HG03045 (cell line): Measurements from ENCODE around the gene SPSB3.
"Not testable (repeated sequence)": the region's sequence is repeated elsewhere in the genome, so short reads cannot be mapped to it uniquely, and the experiment has no call there.

Experiments
- ATAC-seq: cut with Tn5 transposase; IDR thresholded peaks from one replicate; pipeline ENCODE4 v1.9.1; 2021; ENCODE audit warnings: mild to moderate bottlenecking, moderate library complexity; ENCODE audit not compliant: unreplicated experiment

Gene SPSB3

GRCh38 chr16:1817276-1817589 lies 34.9 kb upstream of the SPSB3 start:
- ATAC-seq, result no peak

DNA sequence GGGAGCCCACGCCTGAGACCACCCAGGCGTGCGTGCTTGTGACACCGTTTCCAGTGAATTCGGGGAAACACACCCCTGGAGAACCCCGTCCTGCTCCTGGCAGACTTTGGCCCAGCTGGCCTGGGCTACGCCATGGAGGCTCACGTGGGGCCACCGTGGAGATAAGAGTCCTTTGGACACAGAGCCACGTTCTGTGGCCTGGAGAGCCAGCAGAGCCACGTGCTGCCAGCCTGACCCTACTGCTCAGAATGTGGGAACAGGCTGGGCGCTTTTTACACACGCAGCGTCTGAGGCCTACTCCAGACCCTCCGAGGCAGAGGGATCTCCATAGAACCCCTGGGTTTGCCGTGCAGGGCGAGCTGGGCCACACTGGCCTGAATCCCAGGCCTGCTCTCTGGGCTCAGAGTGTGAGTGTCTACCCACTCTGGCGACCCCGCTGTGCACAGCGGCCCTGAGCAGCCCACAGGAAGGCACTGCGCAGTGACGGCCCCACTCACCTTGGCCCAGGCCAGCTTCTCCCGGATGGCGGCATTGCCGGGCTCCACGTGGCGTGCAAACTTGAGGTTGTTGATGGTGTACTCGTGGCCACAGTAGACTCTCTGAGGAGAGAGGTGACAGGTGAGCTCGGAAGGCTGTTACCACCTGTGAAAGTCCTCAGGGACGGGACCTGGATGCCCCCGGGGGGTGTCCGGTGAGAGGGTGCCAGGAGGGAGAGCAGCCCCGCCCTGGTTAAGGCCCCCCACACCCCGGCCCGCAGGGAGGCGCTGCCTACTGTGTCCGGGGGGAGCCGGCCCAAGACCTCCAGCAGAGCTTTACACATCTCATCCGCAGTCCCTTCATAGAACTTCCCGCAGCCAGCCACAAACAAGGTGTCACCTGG lies 34.3 kb upstream of the SPSB3 start:
- ATAC-seq, result no peak

DNA sequence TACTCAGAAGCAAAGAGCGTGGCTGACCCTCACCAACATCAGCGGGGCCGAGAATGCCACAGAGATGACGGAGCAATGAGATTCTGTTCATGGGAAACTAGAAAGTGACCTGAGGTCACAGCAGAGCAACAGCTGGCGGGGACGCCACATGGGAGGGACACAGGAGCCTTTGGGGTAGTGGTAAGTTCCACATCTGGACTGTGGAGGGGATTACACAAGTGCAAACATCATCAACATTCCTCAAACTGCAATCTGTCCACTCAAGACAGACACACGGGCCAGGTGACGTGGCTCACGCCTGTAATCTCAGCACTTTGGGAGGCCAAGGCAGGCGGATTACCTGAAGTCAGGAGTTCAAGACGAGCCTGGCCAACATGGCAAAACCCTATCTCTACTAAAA lies 33.1 kb upstream of the SPSB3 start:
- ATAC-seq, result no peak

DNA sequence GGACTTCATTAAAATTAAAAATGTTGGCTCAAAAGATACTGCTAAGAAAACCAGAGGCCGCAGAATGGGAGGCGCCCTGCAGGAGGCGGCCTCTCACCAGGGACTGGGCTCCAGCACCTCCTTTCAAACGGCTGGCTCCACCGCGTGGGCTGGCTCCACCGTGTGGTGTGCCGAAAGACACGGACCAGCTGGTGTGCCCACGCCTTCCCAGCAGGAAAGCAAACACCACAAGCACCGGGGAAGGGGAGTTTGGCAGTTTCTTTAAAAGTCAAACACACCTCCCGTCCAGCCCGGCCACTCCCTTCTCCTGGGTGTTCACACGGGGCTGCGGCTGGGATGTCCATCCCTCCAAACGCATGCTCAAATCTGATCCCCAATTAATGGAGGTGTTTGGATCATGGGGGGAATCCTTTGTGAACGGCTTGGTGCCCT lies 30.4 kb upstream of the SPSB3 start:
- no peak for ATAC-seq

GRCh38 chr16:1810536-1810935 lies 28.2 kb upstream of the SPSB3 start:
- no peak for ATAC-seq

DNA sequence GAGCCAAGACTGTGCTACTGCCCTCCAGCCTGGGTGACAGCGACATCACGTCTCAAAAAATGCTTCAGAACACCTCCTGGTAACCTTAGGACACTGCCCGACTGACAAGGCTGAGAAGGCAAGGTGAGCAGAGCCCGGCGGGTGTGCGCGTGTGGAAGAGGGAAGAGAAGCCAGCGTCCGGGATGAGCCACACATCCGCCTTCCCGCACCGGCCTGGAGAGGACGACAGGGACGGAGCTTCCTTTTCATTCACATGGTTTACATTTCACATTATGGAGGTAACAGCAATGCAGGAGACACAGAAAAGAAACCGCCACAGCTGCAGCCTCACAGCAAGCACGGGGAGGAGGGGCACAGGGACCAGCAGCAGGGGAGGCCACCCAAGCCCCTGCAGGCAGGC lies 27.7 kb upstream of the SPSB3 start:
- ATAC-seq, result no peak

DNA sequence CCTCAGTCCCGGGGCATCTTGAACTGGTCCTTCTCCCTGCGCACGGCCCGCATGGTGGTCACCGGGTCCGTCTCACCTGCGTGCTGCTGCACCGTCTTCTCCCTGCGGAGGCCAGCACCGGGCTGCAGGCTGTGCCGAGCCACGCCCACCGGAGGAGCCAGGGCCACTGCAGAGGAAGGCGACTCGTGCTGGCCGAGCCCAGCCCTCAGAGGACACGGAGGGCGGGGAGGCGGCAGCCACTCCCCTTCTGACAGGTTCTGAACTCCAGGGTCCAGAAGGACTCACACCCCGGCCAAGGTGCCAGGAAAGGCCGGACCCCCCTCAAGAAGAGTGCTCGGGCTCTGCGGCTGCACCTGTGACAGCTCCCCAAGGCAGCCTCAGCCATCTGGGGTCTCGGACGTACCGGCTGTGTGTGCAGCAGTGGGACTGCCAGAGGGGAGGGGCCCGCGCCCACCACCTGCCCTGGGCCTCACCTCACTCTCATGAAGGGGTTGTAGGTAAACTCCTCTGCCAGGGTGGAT lies 27.0 kb upstream of the SPSB3 start:
- no peak for ATAC-seq

DNA sequence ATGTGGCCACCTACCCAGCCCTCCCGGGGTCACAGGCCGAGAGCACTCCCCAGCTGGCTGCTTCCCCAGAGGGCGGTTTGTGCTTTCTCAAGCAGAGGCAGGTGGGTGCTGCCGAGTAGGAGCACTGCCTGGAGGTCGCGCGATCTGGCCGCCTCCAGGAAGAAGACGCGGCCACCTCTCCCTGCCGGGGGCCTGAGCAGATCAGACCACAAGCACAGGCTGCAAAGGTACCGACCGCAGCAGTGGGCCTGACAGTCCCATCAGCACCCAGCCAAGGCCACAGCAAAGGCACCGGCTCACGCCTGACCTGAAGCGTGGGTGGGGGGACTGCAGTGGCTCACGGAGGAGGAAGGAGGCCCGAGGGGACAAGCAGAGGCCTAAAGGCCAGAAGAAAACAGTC lies 26.3 kb upstream of the SPSB3 start:
- ATAC-seq, result no peak

- no peak for ATAC-seq
Observed at GRCh38 chr16:1807626-1808025, 25.3 kb upstream of the SPSB3 start.

- ATAC-seq, result no peak
Observed at GRCh38 chr16:1800701-1801100, 18.3 kb upstream of the SPSB3 start.

DNA sequence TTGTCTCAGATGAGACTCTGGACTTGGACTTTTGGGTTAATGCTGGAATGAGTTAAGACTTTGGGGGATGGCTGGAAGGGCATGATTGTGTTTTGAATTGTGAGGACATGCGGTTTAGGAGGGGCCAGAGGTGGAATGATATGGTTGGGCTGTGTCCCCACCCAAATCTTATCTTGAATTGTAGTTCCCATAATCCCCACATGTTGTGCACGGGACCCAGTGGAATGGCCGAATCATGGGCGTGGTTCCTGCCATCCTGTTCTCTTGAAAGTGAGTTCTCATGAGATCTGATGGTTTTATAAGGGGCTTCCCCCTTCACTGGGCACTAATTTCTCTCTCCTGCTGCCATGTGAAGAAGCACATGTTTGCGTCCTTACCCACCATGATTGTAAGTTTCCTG lies 16.9 kb upstream of the SPSB3 start:
- ATAC-seq, result not testable (repeated sequence)

DNA sequence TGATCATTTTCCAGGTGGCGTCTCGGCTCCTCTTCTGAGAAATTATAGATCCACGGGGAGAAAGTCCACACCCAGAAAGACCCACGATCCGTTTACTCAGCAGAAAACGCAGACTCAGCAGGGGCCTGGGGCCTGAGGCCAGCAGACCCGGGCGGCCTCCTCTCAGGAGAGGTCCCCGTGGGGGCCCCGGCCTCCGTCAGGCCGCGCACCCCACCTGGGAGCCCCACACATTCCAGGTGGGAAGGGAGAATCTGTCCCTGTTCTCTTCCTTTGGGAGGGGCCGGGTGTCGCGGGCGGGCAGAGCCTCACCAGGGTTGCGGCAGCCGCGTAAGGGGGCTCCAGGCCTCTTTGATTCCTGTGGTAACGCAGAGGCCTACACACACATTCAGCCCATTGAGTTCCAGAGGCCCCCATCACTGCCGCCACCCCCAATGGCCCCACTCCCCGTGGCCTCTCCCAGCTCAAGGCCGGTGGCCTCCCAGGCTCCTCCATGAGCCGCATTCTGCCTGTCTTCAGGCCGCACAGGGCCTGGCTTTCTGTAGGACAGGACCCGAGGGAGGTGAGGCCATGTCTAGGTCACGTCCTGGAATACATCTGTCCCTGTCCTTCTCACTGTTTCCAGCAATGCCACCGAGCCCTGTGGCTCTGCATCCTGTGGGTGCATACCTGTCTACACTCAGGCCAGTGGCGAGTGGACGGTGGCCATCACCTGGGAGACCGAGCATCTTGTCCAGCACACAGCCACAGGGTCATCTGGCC lies 12.7 kb upstream of the SPSB3 start:
- ATAC-seq, result no peak

DNA sequence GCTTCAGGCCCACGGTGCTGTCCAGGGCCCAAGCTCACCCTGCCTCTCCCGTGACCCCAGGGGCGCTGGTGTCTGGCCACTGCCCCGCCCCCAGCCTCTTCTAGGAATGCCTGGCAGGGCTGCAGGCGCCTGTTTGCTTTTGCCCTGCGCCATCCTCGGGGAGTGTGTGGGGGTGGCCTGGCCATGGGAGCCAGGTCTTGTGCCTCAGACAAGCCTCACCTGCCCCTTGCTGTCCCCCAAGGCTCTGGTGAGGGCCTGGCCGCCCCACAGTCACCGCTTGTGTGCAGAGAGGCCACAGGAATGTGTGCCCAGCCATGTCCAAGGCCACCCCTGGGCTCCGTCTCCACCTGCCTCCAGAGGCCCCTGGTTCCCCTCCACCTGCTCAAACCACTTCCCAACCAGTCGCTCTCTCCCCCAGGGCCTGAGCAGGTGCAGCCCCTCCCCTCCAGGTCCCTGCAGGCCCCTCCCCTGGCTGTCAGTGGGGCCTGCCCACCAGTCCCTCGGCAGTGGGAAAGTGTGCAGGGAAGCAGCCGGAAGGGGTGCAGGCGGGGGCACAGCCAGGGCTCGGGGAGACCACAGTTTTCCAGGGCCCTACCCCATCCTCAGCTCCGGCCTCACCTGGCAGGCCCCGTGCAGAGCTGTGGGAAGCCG lies 12.0 kb upstream of the SPSB3 start:
- ATAC-seq, result no peak

DNA sequence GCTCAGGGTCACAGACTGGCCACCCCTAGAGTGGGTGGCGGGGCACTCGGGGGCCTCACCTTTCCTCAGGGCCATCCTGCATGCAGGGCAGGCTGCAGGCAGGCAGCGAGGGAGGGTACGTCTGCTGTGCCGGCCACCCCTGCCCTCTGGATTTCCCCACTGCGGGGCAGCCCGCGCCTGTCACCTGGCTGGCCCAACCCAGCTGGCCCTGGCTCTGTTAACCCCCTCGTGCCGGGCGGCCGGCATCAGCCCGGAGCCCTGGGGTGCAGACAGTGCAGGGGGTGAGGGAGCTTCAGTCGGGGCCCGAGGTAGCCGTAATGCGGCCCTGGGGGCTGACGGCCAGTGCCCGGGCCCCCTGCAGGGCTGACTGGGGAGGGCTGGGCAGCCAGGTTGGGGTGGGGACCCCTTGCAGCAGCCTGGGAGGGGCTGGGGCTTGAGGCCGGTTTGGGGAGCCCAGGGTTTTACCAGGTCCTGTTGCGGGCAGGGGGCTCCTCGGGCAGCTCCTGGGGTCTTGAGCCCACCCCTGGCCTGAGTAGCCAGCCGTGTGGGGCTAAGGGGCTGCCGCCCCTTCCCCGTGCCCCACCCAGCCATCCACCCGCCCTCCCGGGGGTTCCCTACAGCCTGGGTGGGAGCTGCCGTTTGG lies 11.3 kb upstream of the SPSB3 start, which contains the start of gene IGFALS:
Gene IGFALS, minus strand, starts transcription at position 128 of the 643 bp plus-strand sequence. Its CDS starts 53 bp downstream, at position 75.
- ATAC-seq, result no peak

DNA sequence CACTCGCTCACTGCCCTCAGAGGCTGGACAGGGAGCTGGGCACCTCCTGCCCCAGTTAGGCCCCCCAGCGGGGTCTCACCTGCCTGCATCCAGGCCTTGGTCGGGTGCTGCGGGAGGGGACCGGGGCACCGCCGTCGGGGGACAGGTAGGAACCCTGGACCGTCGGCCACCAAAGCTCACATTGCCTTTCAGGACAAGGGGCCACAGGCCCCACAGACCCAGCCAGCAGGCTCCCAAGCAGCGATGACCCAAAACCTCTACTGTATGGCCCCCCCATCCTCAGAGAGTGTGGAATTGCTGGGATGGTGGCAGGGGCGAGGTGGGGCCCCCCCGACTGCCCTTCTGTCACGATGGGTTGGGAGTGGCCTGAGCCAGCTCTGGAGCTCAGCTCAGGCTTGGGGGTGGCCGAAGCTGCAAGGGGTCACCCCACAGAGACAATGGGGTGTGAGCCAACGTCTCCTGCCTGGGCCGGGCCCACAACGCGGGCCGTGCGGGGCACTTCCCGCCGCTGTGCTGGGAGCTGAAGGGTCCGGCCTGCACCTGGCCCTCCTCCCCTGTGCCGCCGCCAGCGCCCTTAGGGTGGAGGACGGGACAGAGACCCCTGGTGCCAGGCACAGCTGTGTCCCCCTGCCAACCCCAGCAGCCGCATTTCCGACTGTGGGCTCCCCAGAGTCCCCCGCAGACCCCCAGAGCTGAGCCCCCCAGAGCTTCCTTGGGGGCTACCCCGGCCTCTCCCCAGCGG lies 10.6 kb upstream of the SPSB3 start:
- ATAC-seq, result no peak

DNA sequence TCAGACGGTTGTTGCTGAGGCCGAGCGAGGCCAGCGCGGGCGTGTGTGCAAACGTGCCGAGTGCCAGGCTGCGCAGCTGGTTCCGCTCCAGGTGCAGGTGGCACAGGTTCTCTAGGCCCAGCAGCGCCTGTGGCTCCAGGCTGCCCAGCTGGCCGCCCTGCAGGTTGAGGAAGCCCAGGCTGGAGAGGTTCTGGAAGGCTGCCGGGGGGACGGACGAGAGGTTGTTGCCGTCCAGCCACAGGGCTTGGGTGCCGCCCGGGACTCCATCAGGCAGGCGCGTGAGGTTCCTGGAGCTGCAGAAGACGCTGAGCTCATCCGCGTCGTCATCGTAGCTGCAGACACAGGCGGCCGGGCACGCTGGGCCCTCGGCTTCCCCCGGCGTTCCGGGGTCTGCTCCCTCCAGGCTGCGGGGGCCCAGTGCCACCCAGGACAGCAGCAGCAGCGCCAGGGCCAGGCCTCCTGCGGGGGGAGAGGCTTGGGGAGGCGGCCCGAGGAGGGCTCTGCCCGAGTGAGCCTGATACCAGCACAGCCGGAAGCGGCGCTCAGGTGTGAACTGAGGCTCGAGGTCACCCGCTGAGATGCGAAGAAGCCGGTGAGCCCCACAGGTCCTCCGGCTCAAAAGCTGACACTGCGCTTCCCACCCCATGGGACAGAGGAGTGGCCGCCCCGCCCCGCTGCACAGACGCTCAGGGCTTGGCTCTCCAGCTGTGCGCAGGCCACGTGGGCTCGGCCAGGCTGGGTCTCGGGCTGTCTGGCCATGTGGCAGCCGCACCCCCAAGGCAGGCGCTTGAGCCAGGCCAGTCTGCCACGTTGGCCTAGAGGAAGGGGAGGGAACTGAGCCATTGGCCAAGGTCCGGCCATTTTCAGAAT lies 9.8 kb upstream of the SPSB3 start:
- ATAC-seq, result no peak

DNA sequence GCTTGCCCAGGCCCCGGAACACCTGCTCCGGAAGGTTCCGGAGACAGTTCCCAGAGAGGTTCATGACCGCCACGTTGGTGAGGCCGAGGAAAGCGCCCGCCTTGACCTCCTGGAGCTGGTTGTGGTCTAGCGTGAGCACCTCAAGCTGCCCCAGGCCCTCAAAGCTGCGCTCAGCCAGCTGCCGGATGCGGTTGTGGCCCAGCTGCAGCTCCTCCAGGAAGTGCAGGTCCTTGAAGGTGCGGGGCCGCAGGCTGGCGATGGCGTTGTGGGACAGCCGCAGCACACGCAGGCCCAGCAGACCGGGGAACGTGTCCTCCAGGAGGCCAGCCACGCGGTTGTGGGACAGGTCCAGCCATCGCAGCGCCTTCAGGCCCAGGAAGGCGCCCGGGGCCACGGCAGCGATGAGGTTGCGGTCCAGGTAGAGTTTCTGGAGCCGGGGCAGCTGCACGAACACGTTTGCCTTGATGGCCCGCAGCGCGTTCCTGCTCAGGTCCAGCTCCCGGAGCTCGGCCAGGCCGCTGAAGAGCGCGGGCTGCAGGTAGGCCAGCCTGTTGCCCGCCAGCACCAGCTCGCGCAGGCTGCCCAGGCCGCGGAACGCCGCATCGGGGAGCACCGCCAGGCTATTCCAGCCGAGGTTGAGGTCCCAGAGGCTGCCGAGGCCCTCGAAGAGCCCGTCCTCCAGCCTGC lies 9.0 kb upstream of the SPSB3 start:
- ATAC-seq, result no peak

- no peak for ATAC-seq
Observed at GRCh38 chr16:1790611-1791255, 8.4 kb upstream of the SPSB3 start.
